HepG2 (cell line): Measurements from ENCODE around the gene MEIS3. TPM values are rescaled to one million over a fixed set of nuclear protein-coding genes. Genes with fewer than 3 reads are reported as not detected.

ENCODE experiments used
- CEBPG ChIP-seq: IDR thresholded peaks from 2 replicates; pipeline ENCODE4 v1.6.1; 2016
- KDM3A ChIP-seq: IDR thresholded peaks from 2 replicates; pipeline ENCODE4 v1.6.1; 2018; ENCODE audit warnings: low read depth, missing compliant biosample characterization
- PLRG1 ChIP-seq: fragments of 450-650 bp; conservative IDR thresholded peaks from 2 replicates; pipeline ENCODE4 v1.6.1; 2016
- RARA ChIP-seq: IDR thresholded peaks from 2 replicates; pipeline ENCODE4 v1.6.1; 2016; ENCODE audit warnings: missing genetic modification reagents, missing compliant biosample characterization
- RNF2 ChIP-seq: fragments of 450-650 bp; conservative IDR thresholded peaks from 2 replicates; pipeline ENCODE4 v1.6.1; 2016; ENCODE audit warnings: low read depth
- TRIM24 ChIP-seq: sonication (generic); formaldehyde crosslinking; IDR thresholded peaks from 2 replicates; pipeline ENCODE4 v1.8.0; 2022; ENCODE audit warnings: mild to moderate bottlenecking, missing genetic modification reagents
- ZFP82 ChIP-seq: sonication (generic); formaldehyde crosslinking; IDR thresholded peaks from 2 replicates; pipeline ENCODE4 v1.5.1; 2020; ENCODE audit warnings: mild to moderate bottlenecking, missing genetic modification reagents, borderline replicate concordance
- ZNF138 ChIP-seq: sonication (generic); formaldehyde crosslinking; IDR thresholded peaks from 2 replicates; pipeline ENCODE4 v1.5.0; 2020; ENCODE audit warnings: mild to moderate bottlenecking, low read depth, missing genetic modification reagents
- ZNF501 ChIP-seq: sonication (generic); formaldehyde crosslinking; IDR thresholded peaks from 2 replicates; pipeline ENCODE4 v1.5.1; 2020; ENCODE audit warnings: mild to moderate bottlenecking, moderate library complexity, missing genetic modification reagents
- ZZZ3 ChIP-seq: sonication (generic); formaldehyde crosslinking; IDR thresholded peaks from 2 replicates; pipeline ENCODE4 v1.4.0; 2020; ENCODE audit warnings: missing genetic modification reagents, mild to moderate bottlenecking, borderline replicate concordance
- polyA plus RNA-seq, 8 experiments: library from polyadenylated mRNA; depleted of rRNA in 3 of 8; stranded (reverse) in 7 of 8; unstranded in 1 of 8; fragments of >200 nt; fragmentation: Illumina TruSeq in 4 of 8; extraction: Trizol in 4 of 8; gene quantifications; 2 replicates each; pipeline versions ENCODE4 v1.2.1 to v1.2.3, GENCODE V29; 2011 to 2016; ENCODE audit warnings: low read depth in 4 of 8, missing spikeins in 1 of 8, mixed read lengths in 1 of 8; ENCODE audit not compliant: insufficient read depth in 1 of 8
- total RNA-seq, 5 experiments: library from RNA; depleted of rRNA; stranded (reverse); fragments of >200 nt; fragmentation: Illumina TruSeq; extraction: Trizol; gene quantifications; 2 replicates each; pipeline ENCODE4 v1.2.3, GENCODE V29; 2016; ENCODE audit warnings: low read depth in 1 of 5
- TF ChIP-seq, protein P1 (sequence below): sonication (generic); formaldehyde crosslinking; IDR thresholded peaks from 2 replicates; pipeline ENCODE4; 2020; ENCODE audit warnings: missing genetic modification reagents, mild to moderate bottlenecking, borderline replicate concordance
- TF ChIP-seq, protein P2 (sequence below): IDR thresholded peaks from 2 replicates; pipeline ENCODE4 v1.6.1; 2016; ENCODE audit warnings: mild to moderate bottlenecking
- TF ChIP-seq, protein P3 (sequence below): sonication (generic); formaldehyde crosslinking; IDR thresholded peaks from 2 replicates; pipeline ENCODE4 v1.4.0; 2020; ENCODE audit warnings: missing genetic modification reagents
- TF ChIP-seq, protein P4 (sequence below): sonication (generic); formaldehyde crosslinking; IDR thresholded peaks from 2 replicates; pipeline ENCODE4 v1.5.1; 2020; ENCODE audit warnings: mild to moderate bottlenecking, moderate library complexity, missing genetic modification reagents
- TF ChIP-seq, protein P5 (sequence below): sonication (generic); formaldehyde crosslinking; IDR thresholded peaks from 2 replicates; pipeline ENCODE4 v1.4.0; 2020; ENCODE audit warnings: mild to moderate bottlenecking, missing genetic modification reagents, borderline replicate concordance

MEIS3 gene
- total and polyA plus RNA-seq, 2 of the 13 experiments (the other 11 are each of a cell fraction or from before 2014, with no cell fraction given), result 0.09 to 0.70 TPM

DNA sequence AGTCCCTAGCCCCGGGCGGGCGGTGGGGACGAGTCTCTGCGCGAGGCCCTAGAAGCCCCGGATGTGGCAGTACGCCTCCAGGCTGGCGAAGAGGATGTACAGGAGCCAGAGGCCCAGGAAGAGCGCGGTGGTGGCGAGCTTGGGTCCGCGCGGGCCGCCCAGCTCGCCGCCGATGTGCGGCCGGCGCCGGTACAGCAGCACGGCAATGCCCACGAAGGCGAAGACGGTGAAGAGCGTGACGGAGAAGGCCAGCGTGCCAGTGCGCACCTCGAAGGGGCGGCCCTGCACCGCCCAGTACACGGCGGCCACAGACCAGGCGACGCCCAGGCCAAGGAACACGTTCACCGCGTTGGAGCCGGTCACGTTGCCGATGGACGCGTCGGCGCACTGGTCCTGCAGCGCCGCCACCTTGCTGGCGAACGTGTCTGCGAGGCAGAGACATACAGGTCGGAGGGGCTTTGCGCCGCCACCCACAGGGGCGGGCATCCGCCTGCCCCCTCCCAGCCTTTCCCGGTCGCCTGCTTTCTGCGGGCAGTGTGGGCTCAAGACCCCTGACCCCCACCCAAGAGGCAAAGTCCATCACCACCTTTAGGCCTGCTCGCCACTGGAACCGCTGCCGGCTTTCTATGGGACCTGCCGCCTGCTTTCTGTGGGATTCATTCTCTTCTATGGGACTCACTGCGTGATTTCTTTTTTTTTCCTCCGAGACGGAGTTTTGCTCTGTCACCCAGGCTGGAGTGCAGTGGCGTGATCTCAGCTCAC lies 10.9 kb upstream of the MEIS3 start (continued):
- TF ChIP-seq, protein P1, sequence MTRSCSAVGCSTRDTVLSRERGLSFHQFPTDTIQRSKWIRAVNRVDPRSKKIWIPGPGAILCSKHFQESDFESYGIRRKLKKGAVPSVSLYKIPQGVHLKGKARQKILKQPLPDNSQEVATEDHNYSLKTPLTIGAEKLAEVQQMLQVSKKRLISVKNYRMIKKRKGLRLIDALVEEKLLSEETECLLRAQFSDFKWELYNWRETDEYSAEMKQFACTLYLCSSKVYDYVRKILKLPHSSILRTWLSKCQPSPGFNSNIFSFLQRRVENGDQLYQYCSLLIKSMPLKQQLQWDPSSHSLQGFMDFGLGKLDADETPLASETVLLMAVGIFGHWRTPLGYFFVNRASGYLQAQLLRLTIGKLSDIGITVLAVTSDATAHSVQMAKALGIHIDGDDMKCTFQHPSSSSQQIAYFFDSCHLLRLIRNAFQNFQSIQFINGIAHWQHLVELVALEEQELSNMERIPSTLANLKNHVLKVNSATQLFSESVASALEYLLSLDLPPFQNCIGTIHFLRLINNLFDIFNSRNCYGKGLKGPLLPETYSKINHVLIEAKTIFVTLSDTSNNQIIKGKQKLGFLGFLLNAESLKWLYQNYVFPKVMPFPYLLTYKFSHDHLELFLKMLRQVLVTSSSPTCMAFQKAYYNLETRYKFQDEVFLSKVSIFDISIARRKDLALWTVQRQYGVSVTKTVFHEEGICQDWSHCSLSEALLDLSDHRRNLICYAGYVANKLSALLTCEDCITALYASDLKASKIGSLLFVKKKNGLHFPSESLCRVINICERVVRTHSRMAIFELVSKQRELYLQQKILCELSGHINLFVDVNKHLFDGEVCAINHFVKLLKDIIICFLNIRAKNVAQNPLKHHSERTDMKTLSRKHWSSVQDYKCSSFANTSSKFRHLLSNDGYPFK (CRISPR knock-in tag), result peak; percentile 45; the same call in 1 of the 2 replicates
- TF ChIP-seq, protein P2, sequence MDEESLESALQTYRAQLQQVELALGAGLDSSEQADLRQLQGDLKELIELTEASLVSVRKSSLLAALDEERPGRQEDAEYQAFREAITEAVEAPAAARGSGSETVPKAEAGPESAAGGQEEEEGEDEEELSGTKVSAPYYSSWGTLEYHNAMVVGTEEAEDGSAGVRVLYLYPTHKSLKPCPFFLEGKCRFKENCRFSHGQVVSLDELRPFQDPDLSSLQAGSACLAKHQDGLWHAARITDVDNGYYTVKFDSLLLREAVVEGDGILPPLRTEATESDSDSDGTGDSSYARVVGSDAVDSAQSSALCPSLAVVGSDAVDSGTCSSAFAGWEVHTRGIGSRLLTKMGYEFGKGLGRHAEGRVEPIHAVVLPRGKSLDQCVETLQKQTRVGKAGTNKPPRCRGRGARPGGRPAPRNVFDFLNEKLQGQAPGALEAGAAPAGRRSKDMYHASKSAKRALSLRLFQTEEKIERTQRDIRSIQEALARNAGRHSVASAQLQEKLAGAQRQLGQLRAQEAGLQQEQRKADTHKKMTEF, result peak; percentile 62; the same call in 1 of the 2 replicates
- TF ChIP-seq KDM3A, result peak; percentile 70; the same call in 1 of the 2 replicates
- peak; percentile 34; the same call in 1 of the 2 replicates for TF ChIP-seq ZFP82 (CRISPR knock-in tag)
- TF ChIP-seq CEBPG (CRISPR knock-in tag), result no peak
- TF ChIP-seq, protein P3, sequence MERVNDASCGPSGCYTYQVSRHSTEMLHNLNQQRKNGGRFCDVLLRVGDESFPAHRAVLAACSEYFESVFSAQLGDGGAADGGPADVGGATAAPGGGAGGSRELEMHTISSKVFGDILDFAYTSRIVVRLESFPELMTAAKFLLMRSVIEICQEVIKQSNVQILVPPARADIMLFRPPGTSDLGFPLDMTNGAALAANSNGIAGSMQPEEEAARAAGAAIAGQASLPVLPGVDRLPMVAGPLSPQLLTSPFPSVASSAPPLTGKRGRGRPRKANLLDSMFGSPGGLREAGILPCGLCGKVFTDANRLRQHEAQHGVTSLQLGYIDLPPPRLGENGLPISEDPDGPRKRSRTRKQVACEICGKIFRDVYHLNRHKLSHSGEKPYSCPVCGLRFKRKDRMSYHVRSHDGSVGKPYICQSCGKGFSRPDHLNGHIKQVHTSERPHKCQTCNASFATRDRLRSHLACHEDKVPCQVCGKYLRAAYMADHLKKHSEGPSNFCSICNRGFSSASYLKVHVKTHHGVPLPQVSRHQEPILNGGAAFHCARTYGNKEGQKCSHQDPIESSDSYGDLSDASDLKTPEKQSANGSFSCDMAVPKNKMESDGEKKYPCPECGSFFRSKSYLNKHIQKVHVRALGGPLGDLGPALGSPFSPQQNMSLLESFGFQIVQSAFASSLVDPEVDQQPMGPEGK (CRISPR knock-in tag), result peak; percentile 21; the same call in 1 of the 2 replicates
- TF ChIP-seq RARA (CRISPR knock-in tag), result 0 out of 2 replicates have a peak, but pooled peaks have one; percentile 26
- TF ChIP-seq PLRG1, result no peak
- TF ChIP-seq, protein P4, sequence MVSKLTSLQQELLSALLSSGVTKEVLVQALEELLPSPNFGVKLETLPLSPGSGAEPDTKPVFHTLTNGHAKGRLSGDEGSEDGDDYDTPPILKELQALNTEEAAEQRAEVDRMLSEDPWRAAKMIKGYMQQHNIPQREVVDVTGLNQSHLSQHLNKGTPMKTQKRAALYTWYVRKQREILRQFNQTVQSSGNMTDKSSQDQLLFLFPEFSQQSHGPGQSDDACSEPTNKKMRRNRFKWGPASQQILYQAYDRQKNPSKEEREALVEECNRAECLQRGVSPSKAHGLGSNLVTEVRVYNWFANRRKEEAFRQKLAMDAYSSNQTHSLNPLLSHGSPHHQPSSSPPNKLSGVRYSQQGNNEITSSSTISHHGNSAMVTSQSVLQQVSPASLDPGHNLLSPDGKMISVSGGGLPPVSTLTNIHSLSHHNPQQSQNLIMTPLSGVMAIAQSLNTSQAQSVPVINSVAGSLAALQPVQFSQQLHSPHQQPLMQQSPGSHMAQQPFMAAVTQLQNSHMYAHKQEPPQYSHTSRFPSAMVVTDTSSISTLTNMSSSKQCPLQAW, result no peak
- TF ChIP-seq ZNF501, result peak; percentile 52
- 0 out of 2 replicates have a peak, but pooled peaks have one; percentile 63 for TF ChIP-seq RNF2
- no peak for TF ChIP-seq TRIM24 (CRISPR knock-in tag)
- 0 out of 2 replicates have a peak, but pooled peaks have one; percentile 38 for TF ChIP-seq ZZZ3 (CRISPR knock-in tag)
- TF ChIP-seq ZNF138 (CRISPR knock-in tag), result 0 out of 2 replicates have a peak, but pooled peaks have one; percentile 53
- TF ChIP-seq, protein P5, sequence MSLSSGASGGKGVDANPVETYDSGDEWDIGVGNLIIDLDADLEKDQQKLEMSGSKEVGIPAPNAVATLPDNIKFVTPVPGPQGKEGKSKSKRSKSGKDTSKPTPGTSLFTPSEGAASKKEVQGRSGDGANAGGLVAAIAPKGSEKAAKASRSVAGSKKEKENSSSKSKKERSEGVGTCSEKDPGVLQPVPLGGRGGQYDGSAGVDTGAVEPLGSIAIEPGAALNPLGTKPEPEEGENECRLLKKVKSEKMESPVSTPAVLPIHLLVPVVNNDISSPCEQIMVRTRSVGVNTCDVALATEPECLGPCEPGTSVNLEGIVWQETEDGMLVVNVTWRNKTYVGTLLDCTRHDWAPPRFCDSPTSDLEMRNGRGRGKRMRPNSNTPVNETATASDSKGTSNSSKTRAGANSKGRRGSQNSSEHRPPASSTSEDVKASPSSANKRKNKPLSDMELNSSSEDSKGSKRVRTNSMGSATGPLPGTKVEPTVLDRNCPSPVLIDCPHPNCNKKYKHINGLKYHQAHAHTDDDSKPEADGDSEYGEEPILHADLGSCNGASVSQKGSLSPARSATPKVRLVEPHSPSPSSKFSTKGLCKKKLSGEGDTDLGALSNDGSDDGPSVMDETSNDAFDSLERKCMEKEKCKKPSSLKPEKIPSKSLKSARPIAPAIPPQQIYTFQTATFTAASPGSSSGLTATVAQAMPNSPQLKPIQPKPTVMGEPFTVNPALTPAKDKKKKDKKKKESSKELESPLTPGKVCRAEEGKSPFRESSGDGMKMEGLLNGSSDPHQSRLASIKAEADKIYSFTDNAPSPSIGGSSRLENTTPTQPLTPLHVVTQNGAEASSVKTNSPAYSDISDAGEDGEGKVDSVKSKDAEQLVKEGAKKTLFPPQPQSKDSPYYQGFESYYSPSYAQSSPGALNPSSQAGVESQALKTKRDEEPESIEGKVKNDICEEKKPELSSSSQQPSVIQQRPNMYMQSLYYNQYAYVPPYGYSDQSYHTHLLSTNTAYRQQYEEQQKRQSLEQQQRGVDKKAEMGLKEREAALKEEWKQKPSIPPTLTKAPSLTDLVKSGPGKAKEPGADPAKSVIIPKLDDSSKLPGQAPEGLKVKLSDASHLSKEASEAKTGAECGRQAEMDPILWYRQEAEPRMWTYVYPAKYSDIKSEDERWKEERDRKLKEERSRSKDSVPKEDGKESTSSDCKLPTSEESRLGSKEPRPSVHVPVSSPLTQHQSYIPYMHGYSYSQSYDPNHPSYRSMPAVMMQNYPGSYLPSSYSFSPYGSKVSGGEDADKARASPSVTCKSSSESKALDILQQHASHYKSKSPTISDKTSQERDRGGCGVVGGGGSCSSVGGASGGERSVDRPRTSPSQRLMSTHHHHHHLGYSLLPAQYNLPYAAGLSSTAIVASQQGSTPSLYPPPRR (CRISPR knock-in tag), result 0 out of 2 replicates have a peak, but pooled peaks have one; percentile 55
